Measurements from ENCODE around the gene IFIH1. TPM values are rescaled to one million over a fixed set of nuclear protein-coding genes. Genes with fewer than 3 reads are reported as not detected.

Gene IFIH1
- total RNA-seq, 8 experiments from 2014 or later, result 0.18 to 35.4 (median 5.5) TPM

DNA sequence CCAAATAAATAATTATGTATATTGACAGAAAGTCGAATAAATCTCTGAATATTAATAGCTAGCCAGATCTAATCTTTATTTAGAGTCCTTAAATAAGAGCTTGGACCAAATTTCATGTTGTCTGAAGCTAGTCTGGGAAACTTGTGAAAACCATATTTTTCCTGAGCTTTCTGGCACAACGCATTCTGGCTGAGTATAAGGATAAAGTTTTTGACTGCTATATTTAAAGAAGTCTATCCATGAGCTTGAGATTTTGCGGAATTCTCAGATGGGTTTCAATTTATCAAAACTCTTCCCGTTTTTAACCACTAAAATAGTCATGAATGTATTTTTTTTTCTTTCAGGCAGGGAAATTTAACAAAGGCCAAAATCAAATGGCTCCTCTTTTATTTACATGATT lies 99.1 kb downstream of the IFIH1 start:
- 8 to 100% (median 88%) methylated on average over 1 to 4 of the region's 4 CpGs for WGBS, 10 experiments
- no peak overlapping the region for H3K4me3 ChIP-seq
- in situ Hi-C loops (cut with MboI; ENCODE audit: low pct_unique_long_range_greater_than_20kb in 2 of 9, low sequenced_read_pairs in 9 of 9, unreplicated experiment in 9 of 9), result no loop called here
- ATAC-seq (replicated peaks in 6 of 8), result no peak
- H3K27ac ChIP-seq, result no peak overlapping the region
- no peaks in the 10 kb centered on the region for H3K4me1 ChIP-seq (replicated peaks in 1 of 2)

DNA sequence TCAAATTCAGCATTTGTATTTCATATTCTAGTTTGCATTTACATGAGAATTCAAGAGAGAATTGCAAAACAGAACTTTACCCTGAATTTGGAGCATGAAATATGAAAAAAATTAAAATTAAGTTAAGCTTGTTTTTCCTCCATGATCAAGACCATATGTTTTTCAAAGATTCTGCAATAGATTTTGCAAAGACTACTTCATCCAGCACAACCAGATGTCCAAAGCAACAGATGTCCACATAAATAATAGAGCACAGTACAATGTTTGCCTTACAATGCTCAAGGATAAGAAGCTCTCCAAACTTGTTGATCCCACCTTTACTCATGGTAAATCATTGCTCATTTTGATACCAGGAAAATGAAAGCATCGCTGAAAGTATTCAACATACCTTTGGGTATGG lies 100.9 kb downstream of the IFIH1 start:
- in situ Hi-C loops (cut with MboI; ENCODE audit: low pct_unique_long_range_greater_than_20kb in 2 of 9, low sequenced_read_pairs in 9 of 9, unreplicated experiment in 9 of 9), result no loop called here
- Histone ChIP-seq H3K27ac (no peak overlapping the region), H3K4me3 (no peak overlapping the region), H3K4me1 (replicated peaks in 1 of 2) (no peaks in the 10 kb centered on the region)
- peak in 3 of 8 experiments; percentile 13 to 66 (median 34) for ATAC-seq (replicated peaks in 6 of 8)
- WGBS, 10 experiments, result 0 to 100% (median 85%) methylated on average over 1 of the region's 1 CpG; no CpG with 5 or more reads in 2 of the 10 experiments

Other genes starting within 250 kb of the IFIH1 start
- gene DPP4, start 244.5 kb downstream of the IFIH1 start, total RNA-seq, result 10 to 100 TPM in 2 of 8 experiments, 1 to 10 TPM in 3, under 1 TPM in 3; 0.24 to 83.7 (median 1.1) TPM
- gene GCG, start 166.4 kb downstream of the IFIH1 start, total RNA-seq, result under 1 TPM in 2 of 8 experiments, not detected in 6; 0.54 to 0.56 TPM
- gene FAP, start 75.2 kb downstream of the IFIH1 start, total RNA-seq, result 100 to 1,000 TPM in 1 of 8 experiments, 10 to 100 TPM in 3, under 1 TPM in 3, not detected in 1; 0.11 to 274 (median 12.7) TPM
- 10 to 100 TPM in 5 of 8 experiments, 1 to 10 TPM in 3; 1.5 to 25.2 (median 13.1) TPM for gene GCA, start 25.4 kb upstream of the IFIH1 start, total RNA-seq